GM12872 (cell line): ENCODE results near the gene SLC35B1.

Source experiments
- CTCF ChIP-seq: IDR thresholded peaks from 3 replicates; pipeline ENCODE4 v1.5.1; 2011; ENCODE audit warnings: low read depth, mild to moderate bottlenecking, low read length, moderate library complexity; ENCODE audit not compliant: insufficient read depth

The SLC35B1 gene

GRCh38 chr17:49694847-49695697 is 12.7 kb downstream of the SLC35B1 start:
- TF ChIP-seq CTCF: peak; percentile 83

- TF ChIP-seq CTCF: no peak
Measured at GRCh38 chr17:49692751-49693150, 15.0 kb downstream of the SLC35B1 start.

- TF ChIP-seq CTCF: no peak
Measured at GRCh38 chr17:49691677-49692191, 16.0 kb downstream of the SLC35B1 start.

GRCh38 chr17:49691086-49691676 is 16.6 kb downstream of the SLC35B1 start:
- no peak for TF ChIP-seq CTCF

GRCh38 chr17:49690256-49690655 is 17.5 kb downstream of the SLC35B1 start:
- TF ChIP-seq CTCF: no peak

GRCh38 chr17:49688848-49689247 is 18.9 kb downstream of the SLC35B1 start:
- TF ChIP-seq CTCF: no peak

GRCh38 chr17:49687878-49688491 is 19.8 kb downstream of the SLC35B1 start:
- no peak for TF ChIP-seq CTCF
